Measurements from ENCODE around the gene DGKQ.
A peak's percentile ranks its signal among the peaks of the same experiment; 100 is the strongest.
"Not testable (repeated sequence)": the region's sequence is repeated elsewhere in the genome, so short reads cannot be mapped to it uniquely, and the experiment has no call there.

Gene DGKQ

GRCh38 chr4:947491-947971, 25.8 kb downstream of the DGKQ start:
- DNase-seq, result no peak

- peak; percentile 36 for DNase-seq
Measured at GRCh38 chr4:946517-947471, 26.6 kb downstream of the DGKQ start.

- peak; percentile 33 for DNase-seq
Measured at GRCh38 chr4:946103-946450, 27.3 kb downstream of the DGKQ start.

GRCh38 chr4:945274-946102, 27.9 kb downstream of the DGKQ start:
- DNase-seq, result peak; percentile 33

- not testable (repeated sequence) for DNase-seq
Measured at GRCh38 chr4:939508-939907, 33.9 kb downstream of the DGKQ start.

GRCh38 chr4:932713-933070, 40.7 kb downstream of the DGKQ start:
- DNase-seq, result no peak

- DNase-seq, result peak; percentile 99
Measured at GRCh38 chr4:931960-932712, 41.2 kb downstream of the DGKQ start, which contains the start of the genes GAK and TMEM175. Gene GAK (minus strand): TSS chr4:932316. CDS start chr4:932187, 129 bp downstream. Gene TMEM175 (plus strand): TSS chr4:932460. CDS start chr4:947740, 15,280 bp downstream.

- DNase-seq, result peak; percentile 56
Measured at GRCh38 chr4:931194-931959, 42.0 kb downstream of the DGKQ start.

GRCh38 chr4:930827-931193, 42.6 kb downstream of the DGKQ start:
- DNase-seq, result peak; percentile 63

GRCh38 chr4:930028-930551, 43.3 kb downstream of the DGKQ start:
- peak; percentile 63 for DNase-seq

GRCh38 chr4:929096-929765, 44.1 kb downstream of the DGKQ start:
- DNase-seq, result peak; percentile 38

GRCh38 chr4:927566-927965, 45.8 kb downstream of the DGKQ start:
- DNase-seq, result peak; percentile 19

- peak; percentile 61 for DNase-seq
Measured at GRCh38 chr4:926538-926937, 46.8 kb downstream of the DGKQ start.

- peak; percentile 54 for DNase-seq
Measured at GRCh38 chr4:925771-926500, 47.4 kb downstream of the DGKQ start.

- peak; percentile 17 for DNase-seq
Measured at GRCh38 chr4:925171-925570, 48.2 kb downstream of the DGKQ start.

- peak; percentile 64 for DNase-seq
Measured at GRCh38 chr4:924107-925096, 49.0 kb downstream of the DGKQ start.

- DNase-seq, result peak; percentile 53
Measured at GRCh38 chr4:921830-922331, 51.5 kb downstream of the DGKQ start.

GRCh38 chr4:919004-919680, 54.2 kb downstream of the DGKQ start:
- DNase-seq, result peak; percentile 58
